ENCODE results near the gene CD93. TPM values are rescaled to one million over a fixed set of nuclear protein-coding genes. Genes with fewer than 3 reads are reported as not detected.

Gene CD93
- total and polyA plus RNA-seq, 11 donors = 9.2 to 110 (median 45.7) TPM

DNA sequence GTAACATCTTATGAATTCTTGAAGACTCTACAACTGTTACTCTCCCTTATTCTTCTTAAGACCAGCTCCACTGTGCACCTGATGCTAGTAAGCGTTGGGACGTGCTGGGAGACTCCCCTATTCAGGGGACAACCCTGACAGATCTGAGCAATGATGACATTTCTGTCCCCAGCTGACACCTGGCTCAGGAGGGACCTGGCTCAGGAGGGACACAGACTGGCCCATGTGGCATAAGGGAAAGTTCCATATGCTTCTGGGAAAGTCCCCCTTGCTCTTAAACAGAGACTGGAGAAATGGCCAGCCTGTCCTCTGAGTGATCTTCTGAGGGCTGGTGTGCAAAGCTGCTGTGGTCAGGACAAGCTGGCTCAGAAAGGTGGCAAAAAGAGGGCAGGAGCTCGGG, 10.0 kb upstream of the CD93 start:
- Histone ChIP-seq H3K4me1 (peaks cover 0 to 58% (median 14%) of the 10 kb centered on the region in 12 donors), H3K4me3 (no peak overlapping the region), H3K36me3 (no peaks in the 10 kb centered on the region), H3K9me3 (no peaks in the 10 kb centered on the region), H3K27ac (no peak overlapping the region), H3K27me3 (no peaks in the 10 kb centered on the region)
- WGBS, 4 donors = 97 to 100% (median 99%) methylated on average over 3 of the region's 3 CpGs
- DNase-seq = no peak
- intact Hi-C loops (cut with DNase I) = no loop called here
- no peak for ATAC-seq
- TF ChIP-seq POLR2A (IDR thresholded peaks at IDR 0.05) (no peak), CTCF (IDR thresholded peaks at IDR 0.05) (no peak)

GRCh38 chr20:23095499-23095898, 9.4 kb upstream of the CD93 start:
- intact Hi-C loops (cut with DNase I) = no loop called here
- Histone ChIP-seq H3K9me3 (no peaks in the 10 kb centered on the region), H3K4me3 (no peak overlapping the region), H3K4me1 (peaks cover 0 to 58% (median 14%) of the 10 kb centered on the region in 12 donors), H3K27me3 (no peaks in the 10 kb centered on the region), H3K27ac (no peak overlapping the region), H3K36me3 (no peaks in the 10 kb centered on the region)
- ATAC-seq (no peak), DNase-seq (no peak)
- WGBS, 4 donors = 83 to 89% (median 86%) methylated on average over 3 of the region's 3 CpGs
- TF ChIP-seq CTCF (IDR thresholded peaks at IDR 0.05) (no peak), POLR2A (IDR thresholded peaks at IDR 0.05) (no peak)

- intact Hi-C loops (cut with DNase I) = no loop called here
- H3K36me3 ChIP-seq = no peaks in the 10 kb centered on the region
- no peak overlapping the region for H3K27ac ChIP-seq
- H3K4me1 ChIP-seq = peaks cover 0 to 52% (median 14%) of the 10 kb centered on the region in 12 donors
- H3K9me3 ChIP-seq = no peaks in the 10 kb centered on the region
- 95 to 97% (median 97%) methylated on average over 8 of the region's 8 CpGs for WGBS, 4 donors
- no peak for TF ChIP-seq POLR2A (IDR thresholded peaks at IDR 0.05)
- TF ChIP-seq CTCF (IDR thresholded peaks at IDR 0.05) = no peak
- ATAC-seq (no peak), DNase-seq (no peak)
- H3K27me3 ChIP-seq = no peaks in the 10 kb centered on the region
- H3K4me3 ChIP-seq = no peak overlapping the region
Observed at GRCh38 chr20:23094927-23095326, 8.8 kb upstream of the CD93 start.

GRCh38 chr20:23094213-23094896, 8.2 kb upstream of the CD93 start:
- no peak for DNase-seq
- intact Hi-C loops (cut with DNase I) = no loop called here
- peaks cover 0 to 52% (median 14%) of the 10 kb centered on the region in 12 donors for H3K4me1 ChIP-seq
- no peak overlapping the region for H3K27ac ChIP-seq
- no peak overlapping the region for H3K4me3 ChIP-seq
- no peaks in the 10 kb centered on the region for H3K36me3 ChIP-seq
- no peaks in the 10 kb centered on the region for H3K9me3 ChIP-seq
- no peaks in the 10 kb centered on the region for H3K27me3 ChIP-seq
- 89 to 94% (median 91%) methylated on average over 13 of the region's 13 CpGs for WGBS, 4 donors
- TF ChIP-seq POLR2A (IDR thresholded peaks at IDR 0.05) = no peak
- no peak for TF ChIP-seq CTCF (IDR thresholded peaks at IDR 0.05)
- ATAC-seq = no peak

Data from heart left ventricle (tissue), 16 donors.